Measurements from ENCODE around the gene RBM23. TPM values are rescaled to one million over a fixed set of nuclear protein-coding genes. Genes with fewer than 3 reads are reported as not detected.
A peak's percentile ranks its signal among the peaks of the same experiment; 100 is the strongest.
"Not testable (repeated sequence)": the region's sequence is repeated elsewhere in the genome, so short reads cannot be mapped to it uniquely, and the experiment has no call there.

Gene RBM23
- total RNA-seq: 73.4 TPM

- FAIRE-seq (peak; percentile 74), DNase-seq (ENCODE audit: low spot score in 2 of 2) (peak; percentile 72 to 86)
Measured at GRCh38 chr14:22918804-22919600, at the start of gene RBM23. Gene RBM23, minus strand, starts transcription at chr14:22919149.

GRCh38 chr14:22966783-22967269 is 47.9 kb upstream of the RBM23 start:
- no peak for FAIRE-seq
- no peak for DNase-seq (ENCODE audit: low spot score in 2 of 2)

GRCh38 chr14:22965916-22966782 is 47.2 kb upstream of the RBM23 start:
- not testable (repeated sequence) for FAIRE-seq; DNase-seq (ENCODE audit: low spot score in 2 of 2)

GRCh38 chr14:22962061-22962676 is 43.2 kb upstream of the RBM23 start:
- FAIRE-seq (no peak), DNase-seq (ENCODE audit: low spot score in 2 of 2) (no peak)

- FAIRE-seq: no peak
- no peak for DNase-seq (ENCODE audit: low spot score in 2 of 2)
Measured at GRCh38 chr14:22955702-22956569, 37.0 kb upstream of the RBM23 start.

DNA sequence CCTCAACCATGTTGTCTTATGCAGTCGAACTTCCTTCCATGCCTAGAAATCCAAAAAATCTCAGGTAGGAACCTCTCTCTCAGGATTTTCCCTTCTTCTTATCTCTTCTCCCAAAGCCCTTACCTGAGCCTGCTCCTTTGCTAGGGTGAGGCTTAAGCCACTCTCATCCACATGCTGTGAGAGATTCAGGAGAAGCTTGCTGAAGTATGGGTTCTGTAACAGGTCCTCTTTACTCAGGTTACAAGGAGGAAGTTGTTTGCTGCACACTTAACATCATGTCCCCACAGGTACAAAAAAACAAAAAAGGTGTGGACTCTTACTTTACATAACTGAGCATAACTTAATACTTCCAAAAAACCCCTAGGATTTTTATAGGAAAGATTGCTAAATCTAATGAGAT is 33.5 kb upstream of the RBM23 start:
- DNase-seq (ENCODE audit: low spot score in 2 of 2) (no peak), FAIRE-seq (no peak)

GRCh38 chr14:22951795-22952194 is 32.8 kb upstream of the RBM23 start:
- not testable (repeated sequence) for FAIRE-seq; DNase-seq (ENCODE audit: low spot score in 2 of 2)

DNA sequence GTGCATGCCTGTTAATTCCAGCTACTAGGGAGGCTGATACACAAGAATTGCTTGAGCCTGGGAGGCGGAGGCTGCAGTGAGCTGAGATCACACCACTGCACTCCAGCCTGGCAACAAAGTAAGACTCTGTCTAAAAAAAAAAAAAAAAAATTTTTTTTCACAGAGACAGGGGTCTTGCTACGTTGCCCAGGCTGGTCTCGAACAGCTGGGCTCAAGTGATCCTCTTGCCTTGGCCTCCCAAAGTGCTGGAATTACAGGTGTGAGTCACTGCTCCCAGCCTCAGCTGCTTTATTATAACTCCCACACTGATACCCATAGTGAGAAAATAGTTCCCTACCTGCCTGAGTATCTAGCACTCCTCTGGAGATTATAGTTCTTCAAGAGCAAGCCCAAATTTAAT is 26.7 kb upstream of the RBM23 start:
- no peak for DNase-seq (ENCODE audit: low spot score in 2 of 2)
- FAIRE-seq: no peak

GRCh38 chr14:22939684-22940083 is 20.7 kb upstream of the RBM23 start:
- FAIRE-seq: no peak

DNA sequence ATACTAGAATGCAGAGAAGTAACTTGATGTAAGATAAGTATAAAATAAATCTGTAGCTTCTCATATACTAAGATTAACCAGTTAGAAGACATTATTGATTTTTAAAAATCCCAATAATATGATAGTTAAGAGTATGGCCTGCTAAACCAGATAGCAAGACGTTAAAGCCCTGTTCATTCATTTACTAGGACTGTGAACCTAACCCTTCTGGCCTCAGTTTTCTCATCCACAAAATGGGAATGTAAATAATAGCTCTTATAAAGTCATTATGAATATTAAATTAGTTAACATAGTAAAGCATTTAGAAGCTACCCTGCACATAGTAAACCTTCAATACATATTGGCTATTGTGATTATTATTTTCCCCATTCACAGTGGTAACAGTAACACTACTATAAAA is 16.2 kb upstream of the RBM23 start:
- no peak for DNase-seq (ENCODE audit: low spot score in 2 of 2)
- FAIRE-seq: no peak

More at GRCh38 chr14:22939684-22940083, 20.7 kb upstream of the RBM23 start:
- DNase-seq (ENCODE audit: low spot score in 2 of 2): no peak

DNA sequence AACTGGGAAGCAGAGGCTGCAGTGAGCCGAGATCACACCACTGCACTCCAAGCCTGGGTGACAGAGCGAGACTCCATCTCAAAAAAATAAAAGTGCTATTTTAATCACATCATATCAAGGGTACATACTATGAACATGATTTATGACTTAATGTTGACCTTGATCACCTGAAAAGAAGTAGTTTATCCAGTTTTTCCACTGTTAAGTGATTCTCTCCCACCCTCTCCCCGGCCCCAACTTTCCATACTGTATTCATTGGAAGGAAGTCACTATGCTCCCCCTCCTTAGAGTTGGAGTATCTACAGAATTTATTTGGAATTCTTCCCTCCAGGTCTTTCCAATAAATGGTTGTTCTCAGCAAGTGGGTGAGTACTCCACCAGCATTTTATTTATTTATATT is 13.2 kb upstream of the RBM23 start:
- DNase-seq (ENCODE audit: low spot score in 2 of 2): no peak
- FAIRE-seq: no peak

- DNase-seq (ENCODE audit: low spot score in 2 of 2): no peak
- no peak for FAIRE-seq
Measured at GRCh38 chr14:22929961-22930364, 11.0 kb upstream of the RBM23 start.

DNA sequence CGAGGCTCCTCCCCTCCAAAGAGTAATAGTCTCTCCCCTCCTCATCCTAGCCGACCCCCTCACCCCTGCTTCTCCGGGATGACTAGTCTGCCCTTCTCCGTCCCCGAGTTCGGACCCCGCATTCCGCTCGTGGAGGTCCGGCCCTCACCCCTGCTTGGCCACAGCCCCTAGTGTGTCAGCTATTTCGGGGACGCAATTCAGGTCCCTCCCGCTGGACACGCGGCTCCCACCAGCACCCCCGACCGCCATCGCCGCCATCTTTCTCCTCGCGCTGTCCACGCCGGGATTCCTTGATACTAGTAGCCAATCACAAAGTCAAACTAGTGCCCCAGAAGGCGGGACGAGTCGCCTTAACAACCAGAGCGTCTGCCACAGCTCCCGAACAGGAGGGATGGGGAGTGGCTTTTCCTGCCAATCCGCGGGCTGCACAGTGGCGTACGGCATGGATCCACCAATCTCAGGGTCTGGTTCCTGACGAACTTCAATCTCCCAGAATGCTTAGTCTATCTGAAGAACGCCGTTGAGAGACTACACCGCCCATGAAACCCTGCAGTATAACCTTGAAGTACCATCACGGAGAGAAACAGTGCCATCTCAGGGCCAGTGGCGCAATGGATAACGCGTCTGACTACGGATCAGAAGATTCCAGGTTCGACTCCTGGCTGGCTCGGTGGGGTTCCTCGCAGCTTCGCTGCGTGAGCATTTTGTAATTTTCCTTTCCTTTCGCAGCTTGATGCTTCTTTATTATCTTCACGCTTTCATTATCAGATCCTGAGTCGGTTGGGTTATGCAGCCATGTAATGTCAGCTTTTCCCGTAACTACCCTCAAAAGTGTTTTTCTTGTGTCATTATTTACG is 10.4 kb upstream of the RBM23 start, which contains the start of gene PRMT5:
PRMT5 (minus strand) TSS at position 273 of the 857 bp plus-strand sequence; CDS start at position 258, 15 bp downstream.
- peak; percentile 78 to 88 for DNase-seq (ENCODE audit: low spot score in 2 of 2)
- peak; percentile 74 for FAIRE-seq

- DNase-seq (ENCODE audit: low spot score in 2 of 2): no peak
- FAIRE-seq: no peak
Measured at GRCh38 chr14:22928237-22929103, 9.5 kb upstream of the RBM23 start.

GRCh38 chr14:22926316-22926715 is 7.4 kb upstream of the RBM23 start:
- FAIRE-seq (no peak), DNase-seq (ENCODE audit: low spot score in 2 of 2) (no peak)

DNA sequence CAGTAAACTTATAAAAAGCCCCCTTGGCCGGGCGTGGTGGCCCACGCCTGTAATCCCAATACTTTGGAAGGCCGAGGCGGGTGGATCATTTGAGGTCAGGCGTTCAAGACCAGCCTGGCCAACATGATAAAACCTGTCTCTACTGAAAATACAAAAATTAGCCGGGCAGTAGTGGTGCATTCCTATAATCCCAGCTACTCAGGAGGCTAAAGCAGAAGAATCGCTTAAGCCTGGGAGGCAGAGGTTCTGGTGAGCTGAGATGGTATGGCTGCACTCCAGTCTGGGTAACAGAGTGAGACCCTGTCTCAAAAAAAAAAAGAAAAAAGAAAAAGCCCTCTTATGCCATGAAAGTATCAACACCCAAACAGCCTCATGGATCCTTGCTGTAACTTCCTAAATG is 6.6 kb upstream of the RBM23 start:
- FAIRE-seq (no peak), DNase-seq (ENCODE audit: low spot score in 2 of 2) (no peak)

DNA sequence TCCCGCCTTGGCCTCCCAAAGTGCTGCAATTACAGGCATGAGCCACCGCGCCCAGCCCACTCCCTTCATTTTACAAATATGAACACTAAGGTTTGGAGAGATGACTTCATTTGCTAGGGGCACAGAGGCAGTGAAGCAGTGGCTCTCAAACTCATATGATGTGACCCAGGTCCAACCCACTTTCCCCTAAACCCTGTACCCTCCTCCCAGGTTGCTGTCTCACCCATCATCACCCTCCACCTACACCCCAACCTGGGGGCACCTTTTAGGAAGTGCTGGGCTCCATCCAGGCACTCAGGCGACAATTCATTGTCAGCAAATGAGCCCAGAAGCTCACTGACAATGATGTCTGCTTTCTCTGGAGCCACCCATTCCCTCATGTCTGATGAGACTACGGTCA is 4.8 kb upstream of the RBM23 start:
- FAIRE-seq: no peak
- DNase-seq (ENCODE audit: low spot score in 2 of 2): no peak

DNA sequence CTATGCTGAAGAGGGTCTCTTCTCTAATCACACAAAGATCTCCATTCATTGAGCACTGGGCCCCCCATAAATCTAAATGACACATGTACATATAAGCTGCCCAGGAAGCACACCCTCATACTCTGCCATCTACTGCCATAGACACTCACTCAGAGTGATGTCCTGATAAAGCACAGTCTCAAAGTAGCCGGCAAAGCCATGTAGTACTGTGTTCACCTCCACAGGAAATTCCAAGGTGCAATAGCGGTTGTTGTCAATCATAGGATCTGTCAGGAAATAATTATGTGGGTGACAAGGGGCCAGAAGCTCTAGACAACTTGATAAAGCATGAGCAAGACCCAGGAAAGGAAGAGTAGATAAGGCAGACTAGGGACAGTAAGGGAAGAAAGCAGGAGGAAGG is 3.3 kb upstream of the RBM23 start:
- DNase-seq (ENCODE audit: low spot score in 2 of 2) (no peak), FAIRE-seq (no peak)

Measured in frontal cortex (tissue), 4 donors.